Heart left ventricle (tissue), 16 donors: ENCODE results near the gene PYROXD2. TPM values are rescaled to one million over a fixed set of nuclear protein-coding genes. Genes with fewer than 3 reads are reported as not detected.

Source experiments
- ATAC-seq, 4 donors: fragments of 200-7000 bp; cut with Tn5 transposase; one replicate each; pipeline ENCODE4 v1.9.1; 2020 to 2022; ENCODE audit warnings: moderate library complexity in 4 of 4, mild to moderate bottlenecking in 3 of 4, moderate number of reproducible peaks in 1 of 4
- DNase-seq, 5 donors: peaks; one replicate each; pipeline ENCODE4 v3.0.0-alpha.2; 2020
- H3K27ac ChIP-seq, 12 donors: fragments of 200-600 bp; sonication (generic) in 4 of 12; one replicate each; pipeline versions ENCODE4 v1.5.0 to v1.8.0; 2016 to 2022; ENCODE audit warnings: mild to moderate bottlenecking in 2 of 12
- H3K27me3 ChIP-seq, 9 donors: fragments of 200-600 bp; sonication (generic) in 2 of 9; one replicate each; pipeline versions ENCODE4 v1.5.1 to v1.8.0; 2016 to 2022; ENCODE audit warnings: mild to moderate bottlenecking in 3 of 9
- H3K36me3 ChIP-seq, 9 donors: fragments of 200-600 bp; sonication (generic) in 2 of 9; one replicate each; pipeline versions ENCODE4 v1.5.0 to v1.8.0; 2018 to 2022; ENCODE audit warnings: mild to moderate bottlenecking in 2 of 9
- H3K4me1 ChIP-seq, 12 donors: fragments of 200-600 bp; sonication (generic) in 4 of 12; one replicate each; pipeline versions ENCODE4 v1.5.0 to v1.8.0; 2016 to 2022; ENCODE audit warnings: mild to moderate bottlenecking in 3 of 12
- H3K4me3 ChIP-seq, 12 donors: fragments of 200-600 bp; sonication (generic) in 4 of 12; one replicate each; pipeline versions ENCODE4 v1.5.0 to v1.8.0; 2017 to 2022; ENCODE audit warnings: mild to moderate bottlenecking in 9 of 12, moderate library complexity in 4 of 12
- H3K9me3 ChIP-seq, 12 donors: fragments of 200-600 bp; sonication (generic) in 4 of 12; one replicate each; pipeline versions ENCODE4 v1.5.0 to v1.8.0; 2016 to 2022; ENCODE audit warnings: mild to moderate bottlenecking in 1 of 12
- POLR2A ChIP-seq, 2 donors: fragments of 450-650 bp; IDR thresholded peaks; one replicate each; pipeline ENCODE4 v1.6.1; 2017; ENCODE audit warnings: antibody characterized with exemption in 2 of 2, mild to moderate bottlenecking in 2 of 2, moderate library complexity in 2 of 2
- WGBS, 4 donors: extraction: QIAGEN DNeasy Blood & Tissue Kit in 2 of 4; methylation state at CpG; one replicate each; pipeline versions ENCODE4 v1.1.5 to v1.1.7; 2013 to 2018; 5-methylcytosine and 5-hydroxymethylcytosine counted together
- intact Hi-C, 10 donors: fragments of 100-400 bp; cut with DNase I; formaldehyde crosslinking; loops; one replicate each; pipeline versions ENCODE4 v1.11.1 to v1.14.2; 2022
- polyA plus RNA-seq, 2 donors: library from polyadenylated mRNA; stranded (reverse); fragments of 200-250 nt; gene quantifications; one replicate each; pipeline ENCODE4 v1.2.3, GENCODE V29; 2013
- total RNA-seq, 9 donors: library from RNA; depleted of rRNA in 2 of 9; stranded (reverse); fragments of >200 nt in 2 of 9; fragmentation: NEBNext Ultra II Directional in 3 of 9; extraction: Animal tissue kit (Norgen Biotek cat#: 25700) in 3 of 9; gene quantifications; one replicate each; pipeline versions ENCODE4 v1.1.0 to v1.2.4, GENCODE V29; 2016 to 2023
- TF ChIP-seq, protein P1 (sequence below), 12 donors: fragments of 200-600 bp; sonication (generic) in 4 of 12; IDR thresholded peaks; one replicate each; pipeline versions ENCODE4 v1.5.0 to v1.8.0; 2018 to 2022; ENCODE audit warnings: antibody characterized with exemption in 12 of 12, mild to moderate bottlenecking in 5 of 12
- donor health status: ischemic (EF 13 %, LVEDD 7.1; RV severe dilation, severe dysfunction).
- donor health status: healthy with polysubstance abuse.
- donor health status: DM: no; HTN: yes; CAD: no.
- donor health status: DM: no; HTN: no; CAD: no.
- donor health status: ischemic (EF 25% LVEDD 6.9; RV normal size, moderate dysfunction).
- donor health status: ischemic (EF 25% LVEDD 5.7; RV mildly dilated, moderate dysfunction).
- donor health status: healthy.
- donor health status: DM: yes; HTN: yes; CAD: no.
- donor health status: ischemic (EF 35%, LVEDD 5.7; RV mildly dilated, moderate dysfunction).
- donor health status: nonischemic (EF 11% LVEDD 7.7; RV severe dilation, severe dysfunction).
- donor health status: DM: yes; HTN: yes; CAD: no.
- donor health status: PGD.
- donor health status: ischemic (EF 29% LVEDD 5.4; RV normal size, mild dysfunction).
- donor health status: nonischemic (EF 23%, LVEDD 6.1; RV moderate dilation, normal function).

PYROXD2 gene
- total and polyA plus RNA-seq, 11 donors, result 4.1 to 22.0 (median 11.1) TPM

DNA sequence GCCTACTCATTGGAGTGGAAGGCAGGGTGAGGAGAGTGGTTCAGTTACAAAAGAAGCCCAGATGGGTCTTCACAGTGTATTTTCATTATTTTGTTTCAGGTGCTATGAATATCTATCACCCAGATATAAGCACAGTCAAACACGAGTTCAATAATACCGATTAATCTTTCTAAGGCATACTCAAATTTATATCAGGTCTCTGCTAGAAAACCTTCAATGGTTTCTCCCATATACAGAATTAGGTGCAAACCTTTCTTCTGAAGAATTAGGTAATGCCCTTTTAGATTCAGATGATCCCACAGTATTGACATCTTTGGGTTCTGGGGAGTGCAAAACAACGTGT is 46.5 kb upstream of the PYROXD2 start:
- TF ChIP-seq, protein P1, sequence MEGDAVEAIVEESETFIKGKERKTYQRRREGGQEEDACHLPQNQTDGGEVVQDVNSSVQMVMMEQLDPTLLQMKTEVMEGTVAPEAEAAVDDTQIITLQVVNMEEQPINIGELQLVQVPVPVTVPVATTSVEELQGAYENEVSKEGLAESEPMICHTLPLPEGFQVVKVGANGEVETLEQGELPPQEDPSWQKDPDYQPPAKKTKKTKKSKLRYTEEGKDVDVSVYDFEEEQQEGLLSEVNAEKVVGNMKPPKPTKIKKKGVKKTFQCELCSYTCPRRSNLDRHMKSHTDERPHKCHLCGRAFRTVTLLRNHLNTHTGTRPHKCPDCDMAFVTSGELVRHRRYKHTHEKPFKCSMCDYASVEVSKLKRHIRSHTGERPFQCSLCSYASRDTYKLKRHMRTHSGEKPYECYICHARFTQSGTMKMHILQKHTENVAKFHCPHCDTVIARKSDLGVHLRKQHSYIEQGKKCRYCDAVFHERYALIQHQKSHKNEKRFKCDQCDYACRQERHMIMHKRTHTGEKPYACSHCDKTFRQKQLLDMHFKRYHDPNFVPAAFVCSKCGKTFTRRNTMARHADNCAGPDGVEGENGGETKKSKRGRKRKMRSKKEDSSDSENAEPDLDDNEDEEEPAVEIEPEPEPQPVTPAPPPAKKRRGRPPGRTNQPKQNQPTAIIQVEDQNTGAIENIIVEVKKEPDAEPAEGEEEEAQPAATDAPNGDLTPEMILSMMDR (IDR thresholded peaks at IDR 0.05), result no peak
- TF ChIP-seq POLR2A (IDR thresholded peaks at IDR 0.05), result no peak
- DNase-seq (no peak), ATAC-seq (no peak)
- H3K36me3 ChIP-seq, result no peaks in the 10 kb centered on the region
- H3K9me3 ChIP-seq, result no peaks in the 10 kb centered on the region
- peaks cover 0 to 16% (median 0%) of the 10 kb centered on the region in 9 donors for H3K27me3 ChIP-seq
- whole genome bisulfite sequencing, 4 donors, result 65 to 73% (median 68%) methylated on average over 3 of the region's 3 CpGs
- intact Hi-C loops, result loop anchor here in 6 of 10 donors (2.0 to 10.0 kb wide), 7 partner anchors 31 to 1153 kb away; partner anchors contain the start of genes GOT1 (in 1 of the 6) and LOXL4 (in 1 of the 6)
- no peak overlapping the region for H3K4me3 ChIP-seq
- H3K27ac ChIP-seq, result peak overlapping the region; percentile 11 to 88 (median 70)
- H3K4me1 ChIP-seq, result peaks cover 0 to 25% (median 12%) of the 10 kb centered on the region in 12 donors

DNA sequence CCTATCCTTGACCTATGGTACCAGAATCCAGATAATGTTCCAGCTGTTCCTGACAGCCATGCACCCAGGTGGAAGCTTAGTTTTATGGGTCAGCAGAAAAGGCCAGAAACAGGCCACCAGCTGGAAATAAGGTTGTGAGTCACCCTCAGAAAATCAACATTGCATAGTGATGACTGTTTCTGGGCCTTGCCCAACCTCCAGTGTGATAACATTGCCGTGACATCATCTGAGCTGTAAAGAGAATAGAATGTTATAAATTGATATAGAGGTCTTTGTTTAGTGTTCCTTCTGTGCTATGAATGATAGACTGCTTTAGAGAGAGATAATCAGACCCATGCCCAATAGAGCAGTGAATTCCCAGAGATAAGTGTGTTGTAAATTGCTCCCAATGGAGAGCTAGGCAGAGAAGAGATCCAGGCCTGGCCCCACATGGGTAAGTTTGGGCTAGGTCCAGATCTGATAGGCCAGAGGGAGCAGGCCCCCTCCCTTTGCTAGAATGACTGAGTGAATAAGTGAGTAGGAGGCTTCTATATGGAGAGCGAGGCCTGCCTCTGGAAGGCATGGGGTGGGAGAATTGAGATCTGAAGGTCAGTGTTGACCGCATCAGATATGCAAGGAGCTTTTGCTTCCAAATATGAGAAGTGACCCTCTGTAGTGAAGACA is 46.0 kb upstream of the PYROXD2 start:
- DNase-seq (peak in 4 of 5 donors; percentile 51 to 71 (median 56)), ATAC-seq (peak; percentile 91 to 96 (median 92))
- Histone ChIP-seq H3K4me1 (peaks cover 0 to 25% (median 12%) of the 10 kb centered on the region in 12 donors), H3K36me3 (no peaks in the 10 kb centered on the region), H3K9me3 (no peaks in the 10 kb centered on the region), H3K4me3 (no peak overlapping the region), H3K27ac (peak overlapping the region; percentile 11 to 88 (median 70)), H3K27me3 (peaks cover 0 to 16% (median 0%) of the 10 kb centered on the region in 9 donors)
- intact Hi-C loops, result loop anchor here in 6 of 10 donors (2.0 to 10.0 kb wide), 7 partner anchors 30 to 1154 kb away; partner anchors contain the start of genes GOT1 (in 1 of the 6) and LOXL4 (in 1 of the 6)
- WGBS, 4 donors, result 41 to 49% (median 46%) methylated on average over 3 of the region's 3 CpGs
- TF ChIP-seq, protein P1 (IDR thresholded peaks at IDR 0.05), result no peak
- no peak for TF ChIP-seq POLR2A (IDR thresholded peaks at IDR 0.05)

DNA sequence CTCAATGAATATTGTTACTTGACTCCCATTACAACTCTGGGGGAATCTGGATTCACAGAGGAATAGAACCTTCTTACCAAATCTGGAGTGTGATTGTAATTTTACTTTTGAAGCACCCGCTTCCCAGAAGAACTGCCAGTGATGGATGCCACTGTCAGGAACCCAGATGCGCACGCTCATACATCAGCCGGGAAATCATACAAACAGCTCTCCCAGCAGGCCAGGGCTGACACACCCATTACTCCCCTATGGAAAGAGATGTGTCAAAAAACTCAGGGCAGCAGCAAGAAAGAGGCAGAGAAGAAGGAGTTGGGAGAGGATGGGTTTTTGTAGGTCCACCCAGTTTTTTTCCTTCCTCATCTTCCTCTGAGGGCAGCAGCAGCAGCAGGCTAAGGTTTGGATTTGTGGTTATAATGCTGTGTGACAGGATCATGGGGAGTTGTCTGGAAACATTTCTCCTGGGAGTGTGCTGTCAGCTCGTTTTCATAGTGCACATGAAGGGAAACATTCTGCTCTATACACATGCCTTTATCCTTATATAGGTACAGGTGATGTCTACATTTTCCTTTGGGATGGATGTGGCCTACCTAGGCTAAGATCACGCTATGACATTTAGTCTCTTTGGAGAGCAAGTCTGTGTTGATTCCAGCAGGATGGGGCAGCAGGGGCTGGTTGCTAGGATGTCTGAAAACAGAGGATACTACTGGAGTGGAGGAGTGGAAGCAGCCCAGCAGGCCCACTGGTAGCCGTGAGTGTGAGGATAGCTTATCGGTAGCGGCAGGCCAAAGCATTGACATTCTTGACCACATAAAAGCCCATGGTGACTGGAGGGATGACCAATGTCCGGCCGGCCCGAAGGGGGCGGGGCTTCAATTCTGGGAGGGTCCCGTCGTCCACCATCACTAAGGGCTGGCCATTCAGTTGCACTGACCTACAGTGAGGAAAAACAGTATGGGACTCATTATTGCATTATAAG is 44.1 kb upstream of the PYROXD2 start:
- intact Hi-C loops, result no loop called here
- DNase-seq, result no peak
- ATAC-seq, result no peak
- 83 to 89% (median 85%) methylated on average over 15 of the region's 15 CpGs for WGBS, 4 donors
- H3K27me3 ChIP-seq, result peaks cover 0 to 9% (median 0%) of the 10 kb centered on the region in 9 donors
- H3K36me3 ChIP-seq, result no peaks in the 10 kb centered on the region
- peaks cover 0 to 18% (median 12%) of the 10 kb centered on the region in 12 donors for H3K4me1 ChIP-seq
- TF ChIP-seq, protein P1 (IDR thresholded peaks at IDR 0.05), result no peak
- no peak for TF ChIP-seq POLR2A (IDR thresholded peaks at IDR 0.05)
- no peak overlapping the region for H3K27ac ChIP-seq
- no peaks in the 10 kb centered on the region for H3K9me3 ChIP-seq
- no peak overlapping the region for H3K4me3 ChIP-seq

DNA sequence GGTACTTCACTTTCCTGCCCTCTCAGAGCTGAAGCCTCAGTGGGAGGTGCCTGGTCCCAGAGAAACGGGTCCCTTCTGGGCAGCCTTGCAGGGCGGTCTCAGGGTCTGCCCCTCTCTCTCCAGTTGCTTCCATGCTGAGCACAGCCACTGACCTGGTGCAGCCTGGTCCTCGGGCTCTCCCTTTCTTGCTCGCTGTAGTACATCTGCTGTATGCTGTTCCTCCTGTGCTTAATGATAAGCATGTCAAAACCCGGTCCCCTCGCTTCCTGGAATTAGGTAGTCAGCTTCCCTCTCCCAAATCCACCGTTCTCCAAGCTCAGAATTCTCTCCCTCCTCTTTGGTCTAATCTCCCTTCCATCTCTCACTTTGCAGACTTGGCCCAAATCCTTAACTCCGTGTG is 42.7 kb upstream of the PYROXD2 start:
- peaks cover 0 to 18% (median 12%) of the 10 kb centered on the region in 12 donors for H3K4me1 ChIP-seq
- H3K27me3 ChIP-seq, result peaks cover 0 to 9% (median 0%) of the 10 kb centered on the region in 9 donors
- H3K9me3 ChIP-seq, result no peaks in the 10 kb centered on the region
- ATAC-seq (no peak), DNase-seq (no peak)
- no peak for TF ChIP-seq POLR2A (IDR thresholded peaks at IDR 0.05)
- TF ChIP-seq, protein P1 (IDR thresholded peaks at IDR 0.05), result no peak
- intact Hi-C loops, result no loop called here
- WGBS, 4 donors, result 17 to 65% (median 38%) methylated on average over 8 of the region's 8 CpGs
- no peaks in the 10 kb centered on the region for H3K36me3 ChIP-seq
- H3K27ac ChIP-seq, result no peak overlapping the region
- no peak overlapping the region for H3K4me3 ChIP-seq
